Lower leg skin (tissue), 3 donors: ENCODE data around the gene WDR70.

Source experiments
- CTCF ChIP-seq, 3 donors: fragments of 450-650 bp; IDR thresholded peaks; one replicate each; pipeline ENCODE4 v1.5.1; 2016; ENCODE audit warnings: antibody characterized with exemption in 3 of 3, mild to moderate bottlenecking in 3 of 3, moderate library complexity in 2 of 3
- POLR2A ChIP-seq, 2 donors: fragments of 450-650 bp; IDR thresholded peaks; one replicate each; pipeline ENCODE4 v1.6.1; 2016 to 2017; ENCODE audit warnings: antibody characterized with exemption in 2 of 2, mild to moderate bottlenecking in 1 of 2, moderate library complexity in 1 of 2

- TF ChIP-seq CTCF (IDR thresholded peaks at IDR 0.05) (no peak), POLR2A (IDR thresholded peaks at IDR 0.05) (no peak)
These were observed 286.2 kb downstream of the WDR70 start for GRCh38 chr5:37665272-37665671.
